ENCODE measurements around the gene TXNRD1. TPM values are rescaled to one million over a fixed set of nuclear protein-coding genes. Genes with fewer than 3 reads are reported as not detected.

TXNRD1 gene
- total RNA-seq, 4 donors from 2014 or later = 129 to 230 (median 199) TPM

DNA sequence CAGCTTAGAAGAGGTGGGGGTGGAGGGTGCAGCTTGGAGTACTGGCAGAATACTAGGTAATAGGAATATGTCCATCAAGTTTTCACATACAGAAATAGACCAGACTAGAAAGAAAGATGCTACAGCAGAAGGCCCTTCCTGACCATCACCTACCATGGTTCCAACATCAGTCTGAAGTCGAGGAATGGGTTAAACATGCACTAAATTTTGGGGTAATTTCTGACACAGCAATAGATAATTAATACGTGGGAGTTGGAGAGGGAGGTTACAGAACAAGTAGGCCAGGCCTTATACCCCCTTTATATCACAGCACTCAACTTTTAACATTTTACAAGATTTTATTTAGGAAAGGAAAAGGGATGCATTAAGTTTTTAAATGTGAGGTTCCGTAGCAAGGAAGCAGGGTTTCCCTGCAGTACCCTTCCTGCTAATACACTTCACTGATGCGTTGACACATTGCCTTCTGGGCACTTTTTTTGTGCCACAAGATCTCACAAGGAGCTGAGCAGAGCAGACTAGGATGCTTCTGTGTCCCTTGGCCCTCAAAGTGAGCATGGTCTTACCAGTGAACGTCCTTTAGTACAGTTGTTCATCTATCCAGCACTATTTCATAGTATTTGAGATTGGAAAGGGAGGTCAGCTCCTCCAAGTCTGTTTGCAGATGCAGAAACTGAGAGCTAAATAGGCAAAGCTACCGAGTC is 138.7 kb downstream of the TXNRD1 start:
- intact Hi-C loops (cut with DNase I) = no loop called here
- H3K4me1 ChIP-seq = no peaks in the 10 kb centered on the region
- no peak for DNase-seq
- no peaks in the 10 kb centered on the region for H3K9me3 ChIP-seq
- peaks cover 15 to 30% of the 10 kb centered on the region in 2 donors for H3K36me3 ChIP-seq
- no peak overlapping the region for H3K4me3 ChIP-seq (replicated peaks in 1 of 3)
- TF ChIP-seq CTCF (IDR thresholded peaks at IDR 0.05) (no peak), POLR2A (IDR thresholded peaks at IDR 0.05) (no peak)
- WGBS, 2 donors = 87 to 93% methylated on average over 6 of the region's 6 CpGs
- H3K27ac ChIP-seq = no peak overlapping the region
- no peaks in the 10 kb centered on the region for H3K27me3 ChIP-seq

DNA sequence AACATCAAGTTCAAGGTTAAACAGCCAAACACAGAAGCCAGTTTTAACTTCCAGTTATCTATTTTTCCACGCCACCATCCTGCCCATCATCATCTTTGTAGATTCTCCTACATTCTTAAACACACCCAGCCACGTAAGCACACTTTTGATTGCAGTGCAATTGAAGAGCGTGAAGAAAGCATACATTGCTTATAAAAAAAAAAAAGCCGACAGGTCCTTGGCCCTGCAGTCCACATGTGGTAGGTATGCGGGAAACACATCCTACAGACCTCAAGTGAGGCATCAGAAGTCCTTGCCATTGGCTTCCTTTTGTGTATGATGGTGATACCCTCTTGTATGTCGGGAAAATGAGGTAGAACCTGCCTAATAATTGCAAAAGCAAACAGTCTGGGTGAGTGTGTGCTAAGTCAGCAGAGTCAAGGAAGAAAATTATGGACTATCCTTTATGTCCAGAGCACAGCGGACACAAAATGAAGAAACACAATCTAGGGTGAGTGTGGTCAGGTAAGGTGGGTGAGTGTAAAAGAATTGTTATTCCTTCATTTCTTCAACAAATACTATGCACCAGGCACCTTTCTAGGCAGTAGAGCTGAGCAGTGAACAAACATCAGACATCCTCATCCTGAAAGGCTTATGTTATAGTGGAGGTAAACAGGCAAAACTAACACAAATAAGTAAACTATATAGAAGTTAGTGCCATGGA is 139.4 kb downstream of the TXNRD1 start:
- peaks cover 15 to 25% of the 10 kb centered on the region in 2 donors for H3K36me3 ChIP-seq
- intact Hi-C loops (cut with DNase I) = loop anchor here (5.0 kb wide), 1 partner anchor 153 kb away; no protein-coding TSS in a partner anchor

GRCh38 chr12:104355630-104356029 is 140.1 kb downstream of the TXNRD1 start:
- Histone ChIP-seq H3K4me1 (no peaks in the 10 kb centered on the region), H3K4me3 (replicated peaks in 1 of 3) (no peak overlapping the region), H3K27ac (no peak overlapping the region), H3K36me3 (peaks cover 13 to 20% of the 10 kb centered on the region in 2 donors), H3K9me3 (no peaks in the 10 kb centered on the region), H3K27me3 (no peaks in the 10 kb centered on the region)
- intact Hi-C loops (cut with DNase I) = loop anchor here (5.0 kb wide), 1 partner anchor 153 kb away; no protein-coding TSS in a partner anchor
- no peak for DNase-seq
- WGBS, 2 donors = 82 to 86% methylated on average over 3 of the region's 3 CpGs
- TF ChIP-seq CTCF (IDR thresholded peaks at IDR 0.05) = no peak
- no peak for TF ChIP-seq POLR2A (IDR thresholded peaks at IDR 0.05)

More for the DNA sequence above, 139.4 kb downstream of the TXNRD1 start:
- no peaks in the 10 kb centered on the region for H3K9me3 ChIP-seq
- no peak overlapping the region for H3K27ac ChIP-seq
- no peak for TF ChIP-seq POLR2A (IDR thresholded peaks at IDR 0.05)
- no peaks in the 10 kb centered on the region for H3K4me1 ChIP-seq
- DNase-seq = no peak
- H3K4me3 ChIP-seq (replicated peaks in 1 of 3) = no peak overlapping the region
- no peaks in the 10 kb centered on the region for H3K27me3 ChIP-seq
- WGBS, 2 donors = 82 to 96% methylated on average over 7 of the region's 7 CpGs

- Histone ChIP-seq H3K4me3 (replicated peaks in 1 of 3) (no peak overlapping the region), H3K27me3 (no peaks in the 10 kb centered on the region), H3K36me3 (peaks cover 6 to 15% of the 10 kb centered on the region in 2 donors), H3K9me3 (no peaks in the 10 kb centered on the region), H3K4me1 (no peaks in the 10 kb centered on the region), H3K27ac (no peak overlapping the region)
- intact Hi-C loops (cut with DNase I) = loop anchor here (5.0 kb wide), 1 partner anchor 154 kb away; no protein-coding TSS in a partner anchor
- no peak for DNase-seq
- TF ChIP-seq POLR2A (IDR thresholded peaks at IDR 0.05) (no peak), CTCF (IDR thresholded peaks at IDR 0.05) (no peak)
- 76 to 86% methylated on average over 17 of the region's 17 CpGs for WGBS, 2 donors
These were observed 140.9 kb downstream of the TXNRD1 start for GRCh38 chr12:104356231-104357115.

DNA sequence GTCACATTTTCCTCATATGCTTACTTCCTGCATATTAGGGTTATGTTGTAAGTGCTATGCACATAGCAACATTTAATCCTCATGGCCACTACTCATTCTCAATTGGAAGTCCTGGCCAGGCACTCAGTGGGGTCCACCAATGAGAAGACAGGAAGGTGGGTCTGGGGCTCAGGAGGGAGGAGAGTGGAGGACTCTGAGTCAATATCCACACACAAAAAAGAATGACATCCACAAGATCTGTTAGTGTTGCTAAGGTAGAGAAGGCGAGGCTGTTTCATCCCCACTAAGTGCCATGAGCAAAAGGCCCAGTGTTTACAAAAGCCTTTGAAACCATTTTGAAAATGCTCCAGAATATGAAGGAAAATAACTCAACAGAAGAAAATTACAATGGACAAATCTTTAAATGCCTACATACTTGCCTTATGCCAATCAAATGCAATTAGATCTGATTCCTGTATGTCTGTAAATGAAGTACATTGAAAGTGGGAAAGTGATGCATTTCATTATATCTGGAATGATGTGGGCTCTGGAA is 141.9 kb downstream of the TXNRD1 start:
- no peaks in the 10 kb centered on the region for H3K4me1 ChIP-seq

More for the DNA sequence above, 141.9 kb downstream of the TXNRD1 start:
- H3K9me3 ChIP-seq = no peaks in the 10 kb centered on the region
- DNase-seq = no peak
- H3K4me3 ChIP-seq (replicated peaks in 1 of 3) = no peak overlapping the region
- no peaks in the 10 kb centered on the region for H3K27me3 ChIP-seq
- H3K27ac ChIP-seq = no peak overlapping the region
- 95 to 100% methylated on average over 1 of the region's 1 CpG for WGBS, 2 donors
- TF ChIP-seq POLR2A (IDR thresholded peaks at IDR 0.05) = no peak
- H3K36me3 ChIP-seq = peaks cover 3 to 10% of the 10 kb centered on the region in 2 donors
- intact Hi-C loops (cut with DNase I) = loop anchor here (5.0 kb wide), 1 partner anchor 155 kb away; no protein-coding TSS in a partner anchor

Data from thyroid gland (tissue), 4 donors.